ENCODE results near the gene RAB24. TPM values are rescaled to one million over a fixed set of nuclear protein-coding genes. Genes with fewer than 3 reads are reported as not detected.
"Not testable (repeated sequence)": the region's sequence is repeated elsewhere in the genome, so short reads cannot be mapped to it uniquely, and the experiment has no call there.

The RAB24 gene
- total RNA-seq (2014; rRNA removed; shearing (Covaris generic)): 24.1 and 25.4 TPM in 2 replicates

DNA sequence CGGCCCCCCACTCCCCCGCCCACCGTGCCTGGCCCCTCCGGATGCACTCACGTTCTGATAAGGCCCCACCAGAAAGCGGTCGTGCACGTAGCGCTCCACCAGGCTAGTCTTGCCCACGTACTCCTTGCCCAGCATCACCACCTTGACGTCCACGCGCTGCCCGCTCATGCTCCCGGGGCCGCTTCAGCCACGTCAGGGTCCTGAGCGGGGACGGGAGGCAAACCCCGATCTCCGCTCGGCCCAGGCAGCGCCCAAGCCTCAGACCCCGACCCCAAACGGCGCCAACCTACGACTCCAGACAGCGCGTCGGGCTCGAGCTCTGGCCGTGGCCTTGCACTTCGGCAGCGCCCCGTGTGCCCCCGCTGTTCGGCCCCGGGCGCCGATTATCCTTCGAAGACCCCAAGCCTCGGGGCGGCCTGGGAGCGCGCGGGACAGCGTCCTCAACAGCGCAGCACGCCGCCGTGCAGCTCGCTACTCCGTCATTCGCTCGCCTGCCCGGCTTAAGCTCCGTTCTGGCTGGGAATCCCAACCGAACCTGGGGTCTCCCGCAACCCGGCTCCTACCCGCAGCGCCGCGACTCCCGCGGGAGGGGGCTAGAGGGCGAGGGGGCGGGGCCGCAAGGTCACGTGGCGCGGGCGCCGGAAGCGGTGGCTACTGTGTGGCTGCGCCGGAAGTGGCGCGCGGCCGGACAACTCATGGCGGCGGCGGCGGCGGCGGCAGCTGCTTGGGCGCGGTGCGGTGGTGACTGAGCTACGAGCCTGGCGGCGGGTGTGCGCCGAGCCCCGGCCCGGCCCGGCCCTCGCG is at the start of gene RAB24, which contains the start of gene PRELID1:
Gene RAB24, minus strand, starts transcription at position 599 of the 804 bp plus-strand sequence. Its CDS starts 431 bp downstream, at position 168.
Gene PRELID1, plus strand, starts transcription at position 679 of the 804 bp plus-strand sequence. CDS start 187 bp downstream, outside the sequence.
- H3K27ac ChIP-seq: peak within 1 kb of the TSS; percentile 88
- peaks cover 24% of the 10 kb centered on the region for H3K36me3 ChIP-seq
- DNase-seq: peak; percentile 89 to 91
- peaks cover 9% of the 10 kb centered on the region for H3K4me1 ChIP-seq
- H3K9me3 ChIP-seq (replicated peaks): no peaks in the 10 kb centered on the region
- no peaks in the 10 kb centered on the region for H3K27me3 ChIP-seq
- H3K4me3 ChIP-seq: peak within 1 kb of the TSS; percentile 98

DNA sequence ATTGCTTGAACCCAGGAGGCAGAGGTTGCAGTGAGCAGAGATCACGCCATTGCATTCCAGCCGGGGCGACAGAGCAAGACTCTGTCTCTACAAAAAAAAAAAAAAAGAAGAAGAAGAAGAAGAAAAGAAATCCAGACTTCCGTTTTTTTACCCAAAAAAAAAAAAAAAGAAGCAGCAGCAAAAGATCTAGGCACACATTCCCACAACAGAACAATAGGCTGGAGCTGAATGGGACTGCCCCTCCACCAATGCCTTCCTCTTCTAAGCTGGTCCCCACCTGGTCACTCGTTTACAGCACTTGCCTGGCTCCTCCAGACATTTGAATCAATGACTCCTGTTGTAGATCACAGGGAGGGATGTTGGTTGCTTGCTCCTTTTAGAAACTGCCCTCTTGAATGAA is 49.6 kb upstream of the RAB24 start:
- no peak overlapping the region for H3K27ac ChIP-seq
- H3K4me1 ChIP-seq: peaks cover 12% of the 10 kb centered on the region; the same call in 1 of the 2 replicates
- H3K27me3 ChIP-seq: peaks cover 13% of the 10 kb centered on the region; the same call in 1 of the 2 replicates
- no peak for DNase-seq
- H3K9me3 ChIP-seq (replicated peaks): no peaks in the 10 kb centered on the region
- no peak overlapping the region for H3K4me3 ChIP-seq
- H3K36me3 ChIP-seq: no peaks in the 10 kb centered on the region

DNA sequence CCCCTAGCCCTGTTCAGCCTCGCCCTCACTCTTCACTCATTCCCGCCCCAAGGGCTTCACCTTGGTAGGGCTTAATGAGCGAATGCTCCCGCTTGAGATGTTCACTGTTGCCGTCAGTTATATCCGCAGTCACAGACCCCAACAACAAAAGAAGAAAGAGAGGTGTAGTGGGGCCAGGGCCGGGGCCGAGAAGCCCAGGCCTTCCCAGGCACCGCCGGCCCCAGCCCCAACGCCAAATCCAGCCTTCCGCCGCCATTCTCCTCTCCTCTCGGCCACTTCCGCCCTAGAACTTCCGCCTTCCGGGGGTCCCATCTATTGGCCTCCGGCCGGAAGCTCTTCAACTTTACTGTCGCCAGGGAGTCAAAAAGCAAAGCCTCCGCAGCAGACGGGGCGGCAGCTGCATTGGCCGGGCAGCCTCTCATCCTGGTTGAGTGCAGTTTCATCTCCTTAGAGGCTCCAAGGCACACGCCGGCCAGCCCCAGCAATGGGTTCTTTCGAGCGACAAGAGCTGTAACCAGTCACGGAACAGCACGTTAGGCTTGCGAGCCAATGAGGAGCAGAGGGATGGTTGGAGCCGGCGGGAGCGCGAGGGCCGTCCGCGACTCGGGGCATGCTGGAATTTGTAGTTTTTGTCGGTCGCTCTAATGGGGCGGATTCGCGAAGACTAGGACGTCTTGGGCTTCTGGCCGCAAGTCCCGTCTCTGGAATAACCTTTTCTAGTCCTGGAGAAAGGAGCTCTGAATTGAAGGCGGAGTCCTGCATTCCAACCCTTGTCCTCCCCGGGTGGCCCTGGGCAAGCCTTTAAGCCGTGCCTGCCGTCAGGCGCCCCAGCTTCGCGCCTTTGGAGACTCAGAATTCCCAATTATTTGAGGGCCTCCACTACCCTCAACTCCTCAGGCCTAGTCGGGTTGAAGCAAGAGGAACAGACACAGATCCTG is 48.1 kb upstream of the RAB24 start, which contains the start of gene LMAN2:
Gene LMAN2, minus strand, starts transcription at position 277 of the 938 bp plus-strand sequence. Its CDS starts 21 bp downstream, at position 256.
- Histone ChIP-seq H3K9me3 (replicated peaks) (no peaks in the 10 kb centered on the region), H3K27me3 (peaks cover 1% of the 10 kb centered on the region; the same call in 1 of the 2 replicates), H3K36me3 (no peaks in the 10 kb centered on the region), H3K4me3 (peak within 1 kb of the TSS; percentile 77), H3K27ac (peak within 1 kb of the TSS; percentile 86), H3K4me1 (peaks cover 8% of the 10 kb centered on the region; the same call in 1 of the 2 replicates)
- peak; percentile 95 to 97 for DNase-seq

DNA sequence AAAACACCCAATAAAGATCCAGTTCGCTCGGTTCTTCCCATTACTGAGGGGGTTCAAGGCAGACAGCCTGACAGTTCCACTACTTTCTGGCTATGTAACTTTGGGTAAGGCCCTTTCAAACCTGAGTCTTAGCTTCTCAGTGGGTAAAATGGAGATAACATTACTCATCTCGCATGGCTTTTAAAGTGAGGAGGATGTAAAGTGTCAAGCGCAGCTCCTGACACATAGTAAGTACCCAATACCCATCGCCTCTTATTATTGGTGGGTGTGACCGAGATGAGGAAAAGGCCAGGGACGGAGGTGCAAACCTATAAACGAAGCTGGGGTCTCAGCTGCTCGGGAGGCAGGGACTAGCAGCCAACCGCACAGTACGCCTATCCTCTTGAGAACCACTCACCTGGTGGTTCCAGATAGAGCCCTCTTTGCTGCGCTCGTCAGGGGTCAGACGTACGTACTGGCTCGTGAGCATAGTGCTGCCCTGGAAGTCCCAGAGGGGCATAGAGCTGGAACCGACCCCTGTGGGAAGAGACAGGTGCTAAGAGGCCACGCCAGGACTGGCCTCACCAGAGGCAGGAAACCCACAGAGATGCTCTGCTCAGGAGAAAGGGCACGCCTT is 47.4 kb upstream of the RAB24 start:
- Histone ChIP-seq H3K27me3 (no peaks in the 10 kb centered on the region), H3K9me3 (replicated peaks) (no peaks in the 10 kb centered on the region), H3K36me3 (no peaks in the 10 kb centered on the region; the same call in 1 of the 2 replicates), H3K27ac (peak overlapping the region; percentile 86), H3K4me3 (peak overlapping the region; percentile 77), H3K4me1 (peaks cover 8% of the 10 kb centered on the region; the same call in 1 of the 2 replicates)
- DNase-seq: peak in 1 of 2 experiments; percentile 25

DNA sequence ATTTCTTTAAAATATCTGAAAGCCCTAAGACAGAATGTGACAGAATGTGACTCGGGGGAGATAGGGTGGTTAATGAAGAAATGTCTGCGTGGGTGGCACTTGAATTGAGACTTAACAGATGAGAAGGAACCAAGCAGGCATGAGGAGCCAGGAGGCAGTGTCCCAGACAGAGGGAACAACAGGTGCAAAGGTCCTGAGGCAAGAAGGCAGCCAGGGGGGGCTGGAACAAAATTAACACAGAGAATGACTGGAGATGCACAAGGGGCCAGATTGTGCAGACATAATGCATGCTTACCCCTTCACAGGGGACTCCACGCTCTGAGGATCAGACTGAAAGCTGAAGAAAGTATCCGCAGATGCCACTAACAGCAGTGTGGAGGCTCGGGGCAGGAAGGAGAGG is 46.2 kb upstream of the RAB24 start:
- no peak overlapping the region for H3K4me3 ChIP-seq
- peaks cover 8% of the 10 kb centered on the region; the same call in 1 of the 2 replicates for H3K4me1 ChIP-seq
- no peaks in the 10 kb centered on the region for H3K9me3 ChIP-seq (replicated peaks)
- peaks cover 3% of the 10 kb centered on the region; the same call in 1 of the 2 replicates for H3K36me3 ChIP-seq
- DNase-seq: no peak
- no peaks in the 10 kb centered on the region for H3K27me3 ChIP-seq
- H3K27ac ChIP-seq: no peak overlapping the region

DNA sequence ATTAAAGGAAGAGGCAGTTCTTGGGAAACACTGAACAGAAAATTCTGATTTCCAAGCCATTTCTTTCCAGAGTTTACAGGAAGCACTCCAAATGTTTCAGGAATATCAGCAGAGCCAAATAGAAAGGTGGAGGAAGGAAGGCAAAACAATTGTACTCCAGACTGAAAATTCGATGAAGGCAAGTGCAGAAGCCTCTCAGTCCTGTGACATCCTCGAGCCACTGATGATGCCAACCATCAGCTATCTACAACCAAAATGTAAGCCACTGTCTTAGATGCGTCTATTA is 45.8 kb upstream of the RAB24 start:
- Histone ChIP-seq H3K27me3 (no peaks in the 10 kb centered on the region), H3K9me3 (replicated peaks) (no peaks in the 10 kb centered on the region), H3K4me1 (peaks cover 8% of the 10 kb centered on the region; the same call in 1 of the 2 replicates), H3K36me3 (peaks cover 7% of the 10 kb centered on the region; the same call in 1 of the 2 replicates), H3K27ac (no peak overlapping the region), H3K4me3 (no peak overlapping the region)
- no peak for DNase-seq

DNA sequence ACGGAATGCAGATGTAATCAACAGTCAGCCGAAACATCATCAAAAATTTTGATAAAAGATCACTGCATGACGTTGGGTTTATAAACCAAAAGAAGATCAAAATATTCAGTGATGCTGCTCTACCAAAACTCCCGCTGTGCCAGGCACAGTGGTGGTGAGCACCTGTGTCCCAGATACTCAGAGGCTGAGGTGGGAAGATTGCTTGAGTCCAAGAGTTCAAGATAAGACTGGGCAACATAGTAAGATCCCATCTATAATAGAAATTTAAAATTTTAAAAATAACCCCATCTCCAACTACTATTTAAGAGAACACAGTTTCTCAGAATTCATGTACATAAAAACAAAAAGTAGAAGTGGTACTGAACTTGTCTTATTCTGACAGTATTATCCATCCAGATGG is 44.2 kb upstream of the RAB24 start:
- no peaks in the 10 kb centered on the region for H3K9me3 ChIP-seq (replicated peaks)

DNA sequence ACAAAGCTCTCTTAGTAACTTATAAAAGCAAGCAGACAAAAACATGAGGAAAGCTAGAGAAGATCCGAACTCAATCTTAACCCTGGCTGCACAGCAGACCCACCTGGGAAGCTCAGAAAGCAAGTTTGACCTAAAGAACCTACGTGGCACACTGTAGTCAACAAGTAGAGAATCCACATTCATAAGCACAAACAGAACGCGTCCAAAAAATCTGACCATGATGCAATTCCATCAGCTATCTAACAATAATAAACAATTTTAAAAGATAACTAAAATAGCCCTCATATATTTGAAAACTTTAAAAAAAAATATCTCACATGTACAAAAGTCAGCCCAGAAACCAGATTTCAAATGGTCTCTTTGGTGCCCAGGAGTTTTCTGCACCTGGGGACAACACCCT is 43.3 kb upstream of the RAB24 start:
- Histone ChIP-seq H3K27me3 (no peaks in the 10 kb centered on the region), H3K36me3 (peaks cover 16% of the 10 kb centered on the region; the same call in 1 of the 2 replicates), H3K4me1 (peaks cover 8% of the 10 kb centered on the region; the same call in 1 of the 2 replicates), H3K27ac (no peak overlapping the region), H3K4me3 (no peak overlapping the region), H3K9me3 (replicated peaks) (no peaks in the 10 kb centered on the region)
- no peak for DNase-seq

More for the DNA sequence above, 44.2 kb upstream of the RAB24 start:
- no peak overlapping the region for H3K4me3 ChIP-seq
- peaks cover 8% of the 10 kb centered on the region; the same call in 1 of the 2 replicates for H3K4me1 ChIP-seq
- DNase-seq: no peak
- H3K36me3 ChIP-seq: peaks cover 16% of the 10 kb centered on the region; the same call in 1 of the 2 replicates
- no peaks in the 10 kb centered on the region for H3K27me3 ChIP-seq
- H3K27ac ChIP-seq: no peak overlapping the region

DNA sequence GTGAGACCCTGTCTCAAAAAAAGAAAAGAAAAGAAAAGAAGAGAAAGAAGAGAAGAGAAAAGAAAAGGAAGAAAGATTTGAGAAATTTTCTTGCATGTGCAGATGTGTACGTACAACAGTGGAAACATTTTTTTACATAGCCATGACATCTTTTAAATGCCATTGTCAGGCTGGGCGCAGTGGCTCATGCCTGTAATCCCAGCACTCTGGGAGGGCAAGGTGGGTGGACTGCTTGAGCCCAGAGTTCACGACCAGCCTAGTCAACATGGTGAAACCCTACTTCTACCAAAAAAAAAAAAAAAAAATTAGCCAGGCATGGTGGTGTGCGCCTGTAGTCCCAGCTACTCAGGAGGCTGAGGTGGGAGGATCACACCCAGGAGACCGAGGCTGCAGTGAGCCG is 41.4 kb upstream of the RAB24 start:
- Histone ChIP-seq H3K4me1 (0 out of 2 replicates have a peak, but pooled peaks cover 2% of the 10 kb centered on the region), H3K4me3 (no peak overlapping the region), H3K27ac (no peak overlapping the region), H3K9me3 (replicated peaks) (no peaks in the 10 kb centered on the region), H3K36me3 (peaks cover 22% of the 10 kb centered on the region; the same call in 1 of the 2 replicates), H3K27me3 (no peaks in the 10 kb centered on the region)
- no peak for DNase-seq

DNA sequence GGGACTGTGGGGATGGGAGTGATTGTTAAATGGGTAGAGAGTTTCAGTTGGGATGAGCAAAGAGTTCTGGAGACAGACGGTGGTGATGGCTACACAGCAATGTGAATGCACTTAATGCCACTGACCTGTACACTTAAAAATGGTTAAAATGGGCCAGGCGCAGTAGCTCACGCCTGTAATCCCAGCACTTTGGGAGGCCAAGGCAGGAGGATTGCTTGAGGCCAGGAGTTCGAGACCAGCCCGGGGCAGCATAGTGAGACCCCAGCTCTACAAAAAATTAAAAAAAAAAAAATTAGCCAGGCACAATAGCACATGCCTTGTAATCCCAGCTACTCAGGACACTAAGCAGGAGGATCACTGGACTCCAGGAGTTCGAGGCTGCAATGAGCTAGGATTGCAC is 40.3 kb upstream of the RAB24 start:
- no peaks in the 10 kb centered on the region for H3K9me3 ChIP-seq (replicated peaks)
- no peak overlapping the region for H3K27ac ChIP-seq
- DNase-seq: no peak
- peaks cover 22% of the 10 kb centered on the region; the same call in 1 of the 2 replicates for H3K36me3 ChIP-seq
- no peak overlapping the region for H3K4me3 ChIP-seq
- no peaks in the 10 kb centered on the region for H3K4me1 ChIP-seq
- no peaks in the 10 kb centered on the region for H3K27me3 ChIP-seq

DNA sequence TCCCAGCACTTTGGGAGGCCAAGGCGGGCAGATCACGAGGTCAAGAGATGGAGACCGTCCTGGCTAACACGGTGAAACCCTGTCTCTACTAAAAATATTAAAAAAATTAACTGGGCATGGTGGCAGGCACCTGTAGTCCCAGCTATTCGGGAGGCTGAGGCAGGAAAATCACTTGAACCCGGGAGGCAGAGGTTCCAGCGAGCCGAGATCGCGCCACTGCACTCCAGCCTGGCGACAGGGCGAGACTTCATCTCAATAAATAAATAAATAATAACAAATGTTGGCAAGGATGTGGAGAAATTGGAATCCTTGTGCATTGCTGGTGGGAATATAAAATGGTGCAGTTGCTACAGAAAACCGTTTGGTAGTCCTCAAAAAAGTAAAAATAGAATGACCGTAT is 39.5 kb upstream of the RAB24 start:
- not testable (repeated sequence) for H3K4me3 ChIP-seq; DNase-seq; H3K9me3 ChIP-seq (replicated peaks); H3K27ac ChIP-seq; H3K27me3 ChIP-seq; H3K4me1 ChIP-seq
- H3K36me3 ChIP-seq: peaks cover 22% of the 10 kb centered on the region; the same call in 1 of the 2 replicates

DNA sequence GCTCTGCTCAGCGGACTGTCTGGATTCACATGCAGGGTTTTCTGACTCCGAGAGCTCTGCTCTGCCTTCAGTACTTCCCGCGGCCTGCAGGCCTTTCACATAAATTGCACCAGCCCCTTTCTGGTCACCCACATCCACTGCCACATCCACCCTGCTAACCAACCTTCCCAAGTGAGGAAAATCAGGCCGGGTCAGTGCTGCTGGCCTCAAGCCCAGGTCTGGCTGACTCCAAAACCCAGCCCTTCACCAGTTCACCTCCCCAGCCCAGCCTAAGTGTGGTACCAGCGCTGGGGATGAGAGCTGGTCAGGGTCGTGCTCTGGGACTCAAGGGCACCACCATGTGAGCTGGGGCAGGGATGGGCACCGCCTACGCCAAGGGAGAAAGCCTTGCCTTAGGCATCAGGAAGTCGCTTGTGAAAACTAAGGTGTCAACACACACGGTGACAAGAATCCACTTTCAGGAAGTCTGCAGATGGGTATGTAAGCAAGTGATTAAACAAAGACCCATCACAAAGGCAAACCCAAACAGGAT is 35.7 kb upstream of the RAB24 start:
- no peak overlapping the region for H3K4me3 ChIP-seq
- DNase-seq: no peak
- H3K27ac ChIP-seq: no peak overlapping the region
- H3K4me1 ChIP-seq: no peaks in the 10 kb centered on the region
- H3K9me3 ChIP-seq (replicated peaks): no peaks in the 10 kb centered on the region
- H3K27me3 ChIP-seq: no peaks in the 10 kb centered on the region
- H3K36me3 ChIP-seq: peaks cover 26% of the 10 kb centered on the region

DNA sequence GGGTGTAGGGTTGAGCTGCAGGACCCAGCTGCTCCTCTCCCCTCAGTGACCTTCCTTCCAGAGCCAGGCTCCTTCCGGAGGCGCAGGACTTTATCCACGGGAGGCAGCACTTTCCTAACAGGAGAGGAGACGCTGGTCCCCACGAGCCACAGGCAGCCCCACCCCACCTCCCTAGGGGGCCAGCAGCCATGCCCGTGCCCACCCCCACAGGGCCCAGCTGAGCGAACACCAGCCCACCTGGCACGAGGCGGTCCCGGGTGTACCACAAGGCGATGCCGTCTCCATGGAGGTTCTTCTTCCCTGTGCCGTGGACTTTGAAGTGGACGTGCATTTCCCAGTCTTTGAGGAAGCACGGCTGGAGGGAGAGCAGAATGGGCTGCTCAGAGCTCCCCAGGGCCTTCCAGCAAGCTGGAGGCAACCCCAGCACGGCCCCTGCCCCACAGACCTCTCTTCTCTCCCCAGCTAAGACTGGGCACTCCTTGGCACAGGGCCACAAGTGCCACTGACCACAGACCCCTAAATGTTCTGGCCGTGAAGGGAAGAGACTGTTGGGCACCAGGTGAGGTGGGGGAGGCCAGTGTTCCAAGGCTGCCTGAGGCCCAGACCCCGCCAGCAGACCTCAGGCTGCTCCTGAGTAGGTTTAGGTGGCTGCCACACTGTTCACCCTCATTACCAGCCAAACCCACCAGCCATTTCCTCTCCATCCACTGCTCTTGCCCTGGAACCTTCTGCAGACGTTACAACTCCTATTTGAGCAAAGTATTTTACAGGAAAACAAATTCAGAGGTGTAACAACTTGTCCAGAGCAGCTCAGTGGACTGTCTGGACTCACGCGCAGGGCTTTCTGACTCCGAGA is 35.0 kb upstream of the RAB24 start:
- no peak overlapping the region for H3K4me3 ChIP-seq
- H3K4me1 ChIP-seq: no peaks in the 10 kb centered on the region
- H3K27me3 ChIP-seq: no peaks in the 10 kb centered on the region
- H3K36me3 ChIP-seq: peaks cover 30% of the 10 kb centered on the region
- DNase-seq: no peak
- H3K27ac ChIP-seq: no peak overlapping the region
- no peaks in the 10 kb centered on the region for H3K9me3 ChIP-seq (replicated peaks)
